B cell (primary cell): ENCODE results near the gene ASAP3.

ENCODE experiments used
- EZH2 ChIP-seq: IDR thresholded peaks from 2 replicates; pipeline ENCODE4 v1.6.1; 2012; ENCODE audit warnings: borderline replicate concordance, low read depth, mild to moderate bottlenecking, moderate library complexity, low read length; ENCODE audit not compliant: insufficient read depth, poor library complexity, severe bottlenecking
- TF ChIP-seq, protein P1 (sequence below): fragments of 200-600 bp; IDR thresholded peaks from one replicate; pipeline ENCODE4 v1.8.0; 2022; ENCODE audit warnings: antibody characterized with exemption, mild to moderate bottlenecking

DNA sequence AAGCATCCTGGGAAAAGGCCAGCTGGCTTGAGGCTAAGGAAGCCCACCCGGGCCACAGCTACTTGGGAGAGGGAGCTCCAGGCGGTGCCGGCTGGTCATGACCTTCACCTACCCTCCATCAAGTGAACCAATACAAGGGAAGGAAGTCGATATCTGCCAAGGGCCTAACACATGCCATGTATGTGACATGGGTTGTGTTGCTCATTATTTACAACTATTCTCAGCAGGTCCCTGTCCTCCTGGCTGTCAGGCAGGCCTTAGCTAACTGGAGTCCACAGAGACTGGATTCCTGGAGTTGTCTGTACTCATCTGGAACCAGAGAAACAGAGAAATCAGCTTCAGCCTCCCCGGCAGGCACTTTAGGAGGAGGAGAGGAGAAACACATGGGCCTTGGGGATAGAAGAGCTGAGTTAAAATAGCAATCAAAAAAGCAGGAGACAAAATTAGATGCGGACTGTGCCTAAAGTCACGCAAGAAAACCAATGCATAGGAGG lies 75.1 kb downstream of the ASAP3 start:
- no peak for TF ChIP-seq EZH2
- TF ChIP-seq, protein P1, sequence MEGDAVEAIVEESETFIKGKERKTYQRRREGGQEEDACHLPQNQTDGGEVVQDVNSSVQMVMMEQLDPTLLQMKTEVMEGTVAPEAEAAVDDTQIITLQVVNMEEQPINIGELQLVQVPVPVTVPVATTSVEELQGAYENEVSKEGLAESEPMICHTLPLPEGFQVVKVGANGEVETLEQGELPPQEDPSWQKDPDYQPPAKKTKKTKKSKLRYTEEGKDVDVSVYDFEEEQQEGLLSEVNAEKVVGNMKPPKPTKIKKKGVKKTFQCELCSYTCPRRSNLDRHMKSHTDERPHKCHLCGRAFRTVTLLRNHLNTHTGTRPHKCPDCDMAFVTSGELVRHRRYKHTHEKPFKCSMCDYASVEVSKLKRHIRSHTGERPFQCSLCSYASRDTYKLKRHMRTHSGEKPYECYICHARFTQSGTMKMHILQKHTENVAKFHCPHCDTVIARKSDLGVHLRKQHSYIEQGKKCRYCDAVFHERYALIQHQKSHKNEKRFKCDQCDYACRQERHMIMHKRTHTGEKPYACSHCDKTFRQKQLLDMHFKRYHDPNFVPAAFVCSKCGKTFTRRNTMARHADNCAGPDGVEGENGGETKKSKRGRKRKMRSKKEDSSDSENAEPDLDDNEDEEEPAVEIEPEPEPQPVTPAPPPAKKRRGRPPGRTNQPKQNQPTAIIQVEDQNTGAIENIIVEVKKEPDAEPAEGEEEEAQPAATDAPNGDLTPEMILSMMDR = no peak
